Measurements from ENCODE around the gene LMAN2. TPM values are rescaled to one million over a fixed set of nuclear protein-coding genes. Genes with fewer than 3 reads are reported as not detected.

The LMAN2 gene
- total RNA-seq, 1 experiment from 2014 or later = 106 TPM

GRCh38 chr5:177335701-177336065 lies 15.8 kb downstream of the LMAN2 start:
- no peak overlapping the region for H3K27ac ChIP-seq (ENCODE audit: insufficient read length, low read depth, low read length)
- H3K4me1 ChIP-seq (ENCODE audit: insufficient read depth, low read length) = peaks cover 6% of the 10 kb centered on the region; the same call in 1 of the 2 replicates
- WGBS (ENCODE audit: extremely low coverage, insufficient read length, low lambda C conversion rate) = no CpG with 5 or more reads among the region's 7 CpGs
- H3K27me3 Mint-ChIP-seq (ENCODE audit: low read depth) = no peaks in the 10 kb centered on the region; the same call in 1 of the 2 replicates
- no peak overlapping the region for H3K18ac ChIP-seq (ENCODE audit: insufficient read length, low read depth, low read length)
- H2AFZ ChIP-seq (ENCODE audit: low read length) = no peak overlapping the region
- no peak overlapping the region for H4K8ac ChIP-seq (replicated peaks; ENCODE audit: insufficient read length, low read depth, low read length)
- H3K14ac ChIP-seq (ENCODE audit: insufficient read depth, low read length) = no peak overlapping the region
- H3K9ac ChIP-seq (ENCODE audit: extremely low read depth, insufficient read length, low read length) = no peak overlapping the region
- H3K27me3 ChIP-seq (ENCODE audit: insufficient read depth, low read length) = no peaks in the 10 kb centered on the region
- H3K36me3 Mint-ChIP-seq (ENCODE audit: insufficient read depth in 1 of 3, low read depth in 3 of 3) = peaks cover 21 to 74% (median 63%) of the 10 kb centered on the region in 3 experiments; a peak in 6 of 7 replicates
- H3K9me3 ChIP-seq (ENCODE audit: control insufficient read depth, low read depth, low read length) = no peaks in the 10 kb centered on the region
- no peak overlapping the region for H3K4ac ChIP-seq (ENCODE audit: low read depth, low read length)
- no peak overlapping the region for H2BK12ac ChIP-seq (ENCODE audit: insufficient read length, low read depth, low read length)
- no peaks in the 10 kb centered on the region for H3K9me3 Mint-ChIP-seq
- H4K5ac ChIP-seq (ENCODE audit: insufficient read length, low read depth, low read length) = no peak overlapping the region
- H3K4me3 Mint-ChIP-seq = no peak overlapping the region
- H2BK15ac ChIP-seq (ENCODE audit: low read depth, low read length) = no peak overlapping the region
- no peak overlapping the region for H3K56ac ChIP-seq (ENCODE audit: insufficient read length, low read depth, low read length)
- no peak overlapping the region for H2BK120ac ChIP-seq (ENCODE audit: low read depth, low read length, poor library complexity, severe bottlenecking)
- H4K20me1 ChIP-seq (ENCODE audit: control insufficient read depth, insufficient read depth, insufficient read length) = no peaks in the 10 kb centered on the region
- H2BK20ac ChIP-seq (ENCODE audit: low read depth, low read length, poor library complexity, severe bottlenecking) = no peak overlapping the region
- H3K79me1 ChIP-seq (ENCODE audit: insufficient read depth, low read depth, low read length, poor library complexity, severe bottlenecking) = no peaks in the 10 kb centered on the region
- peak overlapping the region in 2 of 3 experiments; percentile 45 to 93; a peak in 2 of 7 replicates for H3K27ac Mint-ChIP-seq
- no peak overlapping the region for H3T11ph ChIP-seq (ENCODE audit: low read length)
- TF ChIP-seq CTCF (conservative IDR thresholded peaks at IDR 0.05) = no peak
- H2AK5ac ChIP-seq (ENCODE audit: insufficient read length, low read length) = no peak overlapping the region
- peaks cover 9 to 18% of the 10 kb centered on the region in 2 experiments for H3K4me1 Mint-ChIP-seq
- no peak overlapping the region for H3K23ac ChIP-seq (ENCODE audit: insufficient read length, low read depth, low read length)
- H3K79me2 ChIP-seq (ENCODE audit: insufficient read depth, low read length) = no peaks in the 10 kb centered on the region; the same call in 1 of the 2 replicates
- no peak for DNase-seq
- H4K91ac ChIP-seq (ENCODE audit: insufficient read length, low read depth, low read length) = no peak overlapping the region
- H3K4me2 ChIP-seq (ENCODE audit: insufficient read depth, insufficient read length, low read length) = no peak overlapping the region
- no peak overlapping the region for H2BK5ac ChIP-seq (ENCODE audit: insufficient read length, low read length)
- H3K23me2 ChIP-seq (ENCODE audit: insufficient read length, low read depth, low read length, poor library complexity, severe bottlenecking) = no peaks in the 10 kb centered on the region
